ENCODE results near the gene SLC38A1. TPM values are rescaled to one million over a fixed set of nuclear protein-coding genes. Genes with fewer than 3 reads are reported as not detected.
A peak's percentile ranks its signal among the peaks of the same experiment; 100 is the strongest.

SLC38A1 gene
- 44.7 TPM for total RNA-seq

- H3K36me3 ChIP-seq, result no peaks in the 10 kb centered on the region
- no peaks in the 10 kb centered on the region for H3K9me3 ChIP-seq
- TF ChIP-seq CTCF (IDR thresholded peaks at IDR 0.05), result no peak
- TF ChIP-seq POLR2AphosphoS5 (IDR thresholded peaks at IDR 0.05; ENCODE audit: insufficient read depth in 1 of 2, low read depth in 1 of 2), result peak; percentile 75 to 93
- peak in 1 of 2 donors; percentile 23 for TF ChIP-seq POLR2A (IDR thresholded peaks at IDR 0.05)
- intact Hi-C loops (cut with DNase I), result no loop called here
- peaks cover 5% of the 10 kb centered on the region for H3K27me3 ChIP-seq
- peak within 1 kb of the TSS; percentile 67 to 82 for H3K4me3 ChIP-seq
- H3K4me1 ChIP-seq, result peaks cover 43% of the 10 kb centered on the region
- DNase-seq (ENCODE audit: extremely low spot score in 2 of 2), result peak in 1 of 2 donors; percentile 90
- peak within 1 kb of the TSS; percentile 91 for H3K27ac ChIP-seq
Observed at GRCh38 chr12:46268583-46269428, at the start of gene SLC38A1. SLC38A1 (minus strand) TSS chr12:46269043; CDS start chr12:46239800, 29,243 bp downstream.

GRCh38 chr12:46318037-46318436 lies 49.2 kb upstream of the SLC38A1 start:
- H3K9me3 ChIP-seq, result no peaks in the 10 kb centered on the region
- no peak for DNase-seq (ENCODE audit: extremely low spot score in 2 of 2)
- H3K4me3 ChIP-seq, result no peak overlapping the region
- no peaks in the 10 kb centered on the region for H3K36me3 ChIP-seq
- no peak overlapping the region for H3K27ac ChIP-seq
- TF ChIP-seq POLR2AphosphoS5 (IDR thresholded peaks at IDR 0.05; ENCODE audit: insufficient read depth in 1 of 2, low read depth in 1 of 2) (no peak), POLR2A (IDR thresholded peaks at IDR 0.05) (no peak), CTCF (IDR thresholded peaks at IDR 0.05) (no peak)
- H3K27me3 ChIP-seq, result no peaks in the 10 kb centered on the region
- intact Hi-C loops (cut with DNase I), result no loop called here
- H3K4me1 ChIP-seq, result no peaks in the 10 kb centered on the region

- no peak for DNase-seq (ENCODE audit: extremely low spot score in 2 of 2)
- Histone ChIP-seq H3K4me3 (no peak overlapping the region), H3K27ac (no peak overlapping the region), H3K36me3 (no peaks in the 10 kb centered on the region), H3K27me3 (no peaks in the 10 kb centered on the region), H3K9me3 (no peaks in the 10 kb centered on the region), H3K4me1 (no peaks in the 10 kb centered on the region)
- intact Hi-C loops (cut with DNase I), result no loop called here
- TF ChIP-seq CTCF (IDR thresholded peaks at IDR 0.05), result no peak
- TF ChIP-seq POLR2AphosphoS5 (IDR thresholded peaks at IDR 0.05; ENCODE audit: insufficient read depth in 1 of 2, low read depth in 1 of 2), result no peak
- TF ChIP-seq POLR2A (IDR thresholded peaks at IDR 0.05), result no peak
Observed at GRCh38 chr12:46304070-46304469, 35.2 kb upstream of the SLC38A1 start.

- no peaks in the 10 kb centered on the region for H3K27me3 ChIP-seq
- H3K4me1 ChIP-seq, result no peaks in the 10 kb centered on the region
- intact Hi-C loops (cut with DNase I), result no loop called here
- no peak for DNase-seq (ENCODE audit: extremely low spot score in 2 of 2)
- no peaks in the 10 kb centered on the region for H3K36me3 ChIP-seq
- no peak overlapping the region for H3K4me3 ChIP-seq
- no peaks in the 10 kb centered on the region for H3K9me3 ChIP-seq
- no peak overlapping the region for H3K27ac ChIP-seq
- no peak for TF ChIP-seq POLR2AphosphoS5 (IDR thresholded peaks at IDR 0.05; ENCODE audit: insufficient read depth in 1 of 2, low read depth in 1 of 2)
- TF ChIP-seq POLR2A (IDR thresholded peaks at IDR 0.05), result no peak
- peak; percentile 5 to 31 (median 17) for TF ChIP-seq CTCF (IDR thresholded peaks at IDR 0.05)
Observed at GRCh38 chr12:46303039-46303666, 34.3 kb upstream of the SLC38A1 start.

GRCh38 chr12:46300910-46301309 lies 32.1 kb upstream of the SLC38A1 start:
- no peak for DNase-seq (ENCODE audit: extremely low spot score in 2 of 2)
- intact Hi-C loops (cut with DNase I), result no loop called here
- no peaks in the 10 kb centered on the region for H3K36me3 ChIP-seq
- no peak for TF ChIP-seq POLR2A (IDR thresholded peaks at IDR 0.05)
- TF ChIP-seq POLR2AphosphoS5 (IDR thresholded peaks at IDR 0.05; ENCODE audit: insufficient read depth in 1 of 2, low read depth in 1 of 2), result no peak
- no peak for TF ChIP-seq CTCF (IDR thresholded peaks at IDR 0.05)
- no peaks in the 10 kb centered on the region for H3K4me1 ChIP-seq
- no peaks in the 10 kb centered on the region for H3K27me3 ChIP-seq
- no peak overlapping the region for H3K27ac ChIP-seq
- H3K9me3 ChIP-seq, result no peaks in the 10 kb centered on the region
- no peak overlapping the region for H3K4me3 ChIP-seq

Measured in vagina (tissue), 2 donors.